NCI-H748 (cell line): ENCODE measurements around the gene AK8.

Experiments used
- DNase-seq: peaks from one replicate; lab custom pipeline; 2025; ENCODE audit not compliant: unreplicated experiment; lab: John Stamatoyannopoulos, UW

The AK8 gene

GRCh38 chr9:132858751-132859150, 19.3 kb downstream of the AK8 start:
- no peak for DNase-seq

- no peak for DNase-seq
These were observed 20.3 kb downstream of the AK8 start for GRCh38 chr9:132857616-132858342.

- DNase-seq, result no peak
These were observed 21.1 kb downstream of the AK8 start for GRCh38 chr9:132857031-132857430.

GRCh38 chr9:132855904-132856303, 22.2 kb downstream of the AK8 start:
- no peak for DNase-seq

GRCh38 chr9:132854832-132855231, 23.3 kb downstream of the AK8 start:
- DNase-seq, result no peak

GRCh38 chr9:132853482-132853881, 24.6 kb downstream of the AK8 start:
- DNase-seq, result no peak

GRCh38 chr9:132849185-132849706, 28.8 kb downstream of the AK8 start:
- no peak for DNase-seq

- DNase-seq, result no peak
These were observed 31.1 kb downstream of the AK8 start for GRCh38 chr9:132846918-132847515.

- no peak for DNase-seq
These were observed 31.8 kb downstream of the AK8 start for GRCh38 chr9:132846109-132846917.

GRCh38 chr9:132842124-132843044, 35.7 kb downstream of the AK8 start:
- DNase-seq, result no peak

GRCh38 chr9:132840980-132841379, 37.1 kb downstream of the AK8 start:
- no peak for DNase-seq

- no peak for DNase-seq
These were observed 39.8 kb downstream of the AK8 start for GRCh38 chr9:132838291-132838690.

- no peak for DNase-seq
These were observed 40.4 kb downstream of the AK8 start for GRCh38 chr9:132837501-132838286.

- no peak for DNase-seq
These were observed 43.7 kb downstream of the AK8 start for GRCh38 chr9:132834343-132834742.

GRCh38 chr9:132833550-132834121, 44.4 kb downstream of the AK8 start:
- no peak for DNase-seq

- DNase-seq, result no peak
These were observed 45.8 kb downstream of the AK8 start for GRCh38 chr9:132832171-132832881.

GRCh38 chr9:132828201-132828770, 49.8 kb downstream of the AK8 start:
- DNase-seq, result no peak

- no peak for DNase-seq
These were observed 50.7 kb downstream of the AK8 start for GRCh38 chr9:132827366-132827765.
